Activated naive CD8-positive, alpha-beta T cell treated with anti-CD3 and anti-CD28 coated beads, Interleukin-2, amount 10 ng/mL, durations not matched to agents 7 days and 5 days (primary cell): Measurements from ENCODE around the gene SDF4. TPM values are rescaled to one million over a fixed set of nuclear protein-coding genes. Genes with fewer than 3 reads are reported as not detected.

ENCODE experiments used
- ATAC-seq: fragments of 150-1000 bp; cut with Tn5 transposase; one replicate; pipeline ENCODE4 v1.10.0; 2021; ENCODE audit warnings: low read depth, moderate library complexity
- POLR2A ChIA-PET: fragments of 350-600 bp; sonication (Branson Sonifier 250); formaldehyde crosslinking; loops from one replicate; lab custom pipeline; 2021; ENCODE audit warnings: antibody characterized with exemption; lab: Charles Lee
- DNase-seq: peaks from one replicate; pipeline ENCODE4 v3.0.0; 2021
- H3K27ac Mint-ChIP-seq: one replicate; pipeline ENCODE4 v1.8.0; 2022; ENCODE audit warnings: mild to moderate bottlenecking, mixed read lengths
- H3K27me3 Mint-ChIP-seq: one replicate; pipeline ENCODE4 v1.8.0; 2022; ENCODE audit warnings: mild to moderate bottlenecking, moderate library complexity, mixed read lengths
- H3K36me3 Mint-ChIP-seq: one replicate; pipeline ENCODE4 v1.8.0; 2021; ENCODE audit warnings: mild to moderate bottlenecking, mixed read lengths
- H3K4me1 Mint-ChIP-seq: one replicate; pipeline ENCODE4 v1.8.0; 2021; ENCODE audit warnings: mixed read lengths
- H3K4me3 Mint-ChIP-seq: one replicate; pipeline ENCODE4 v1.8.0; 2022; ENCODE audit warnings: mild to moderate bottlenecking, moderate library complexity, mixed read lengths
- H3K9me3 Mint-ChIP-seq: one replicate; pipeline ENCODE4 v1.8.0; 2021; ENCODE audit warnings: mixed read lengths
- total RNA-seq, 2 experiments: library from RNA; stranded (reverse); gene quantifications; one replicate each; pipeline ENCODE4 v1.2.3, GENCODE V29; 2021

The SDF4 gene
- total RNA-seq, 2 experiments from 2014 or later, result 99.1 to 103 TPM

DNA sequence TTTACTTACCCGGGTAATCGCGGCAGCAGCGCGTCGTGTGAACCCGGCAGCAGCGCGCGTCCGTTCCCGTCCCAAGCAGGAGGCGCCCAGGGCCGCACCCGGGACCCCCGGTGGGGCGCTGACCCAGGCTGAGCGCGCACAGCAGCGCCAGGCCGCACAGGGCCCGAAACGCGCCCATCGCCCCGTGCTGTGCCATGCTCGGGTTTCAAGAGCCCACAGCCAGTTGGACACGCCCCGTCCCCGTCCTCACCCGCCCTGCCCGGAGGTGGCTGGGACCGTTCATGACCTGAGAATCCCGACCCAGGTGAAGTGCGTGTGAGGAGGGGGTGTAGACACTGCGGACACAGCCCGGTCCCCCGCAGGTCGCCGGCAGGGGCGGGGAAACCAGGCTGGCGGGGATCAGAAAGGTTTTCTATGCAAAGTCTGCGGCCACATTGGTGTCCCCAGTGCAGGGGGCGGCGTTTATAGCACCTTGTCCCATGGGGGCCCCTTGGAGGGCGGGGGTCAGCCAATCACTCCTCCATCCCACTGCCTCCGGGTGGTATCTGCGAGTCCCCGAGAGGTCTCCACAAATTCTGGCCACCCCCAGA lies 25.3 kb downstream of the SDF4 start, which contains the start of gene TNFRSF18:
TSS of gene TNFRSF18 (minus strand) at position 217 of the 590 bp plus-strand sequence. CDS start at position 196, 21 bp downstream.
- H3K36me3 Mint-ChIP-seq, result no peaks in the 10 kb centered on the region
- POLR2A ChIA-PET, result no interaction called here
- H3K27me3 Mint-ChIP-seq, result peaks cover 2% of the 10 kb centered on the region
- H3K4me3 Mint-ChIP-seq, result peak within 1 kb of the TSS; percentile 71
- H3K4me1 Mint-ChIP-seq, result peaks cover 10% of the 10 kb centered on the region
- H3K9me3 Mint-ChIP-seq, result no peaks in the 10 kb centered on the region
- peak within 1 kb of the TSS; percentile 61 for H3K27ac Mint-ChIP-seq
- DNase-seq, result peak; percentile 66
- peak; percentile 7 for ATAC-seq

DNA sequence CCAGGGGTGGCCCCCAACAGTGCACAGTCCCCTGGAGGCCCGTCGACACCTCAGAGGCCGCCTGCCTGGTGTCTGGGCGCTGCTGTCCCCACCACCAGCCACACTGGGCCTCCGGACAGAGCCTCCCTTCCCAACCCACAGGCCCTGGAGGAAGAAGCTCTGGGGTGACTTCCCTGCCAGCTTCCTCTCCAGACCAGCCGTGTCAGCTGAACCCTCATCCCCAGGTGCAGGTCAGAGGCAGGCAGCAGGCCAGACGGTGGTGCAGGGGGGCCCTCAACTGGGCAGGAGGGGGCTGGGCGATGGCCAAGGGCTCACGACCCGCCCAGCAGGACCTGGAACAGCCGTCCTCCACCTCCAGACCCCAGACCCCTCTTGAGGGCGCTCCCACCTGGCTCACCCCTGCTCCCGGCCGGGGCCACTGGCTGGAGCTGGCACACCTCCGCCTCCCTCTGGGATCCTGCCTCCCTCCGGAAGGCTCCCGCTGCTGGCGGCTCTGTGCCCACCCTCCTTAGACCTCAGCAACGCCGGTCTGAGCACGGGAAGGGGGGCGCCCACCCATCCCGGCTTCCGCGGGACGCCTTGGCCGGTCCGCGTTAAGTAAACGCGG lies 25.9 kb downstream of the SDF4 start:
- Mint-ChIP-seq H3K4me1 (peaks cover 10% of the 10 kb centered on the region), H3K9me3 (no peaks in the 10 kb centered on the region), H3K36me3 (no peaks in the 10 kb centered on the region), H3K27ac (peak overlapping the region; percentile 60), H3K27me3 (peaks cover 2% of the 10 kb centered on the region), H3K4me3 (peak overlapping the region; percentile 48)
- DNase-seq (no peak), ATAC-seq (no peak)
- POLR2A ChIA-PET, result interaction anchor here (0.8 kb wide), 1 partner anchor 83 kb away, joined by 3 read pairs; no protein-coding TSS in a partner anchor

DNA sequence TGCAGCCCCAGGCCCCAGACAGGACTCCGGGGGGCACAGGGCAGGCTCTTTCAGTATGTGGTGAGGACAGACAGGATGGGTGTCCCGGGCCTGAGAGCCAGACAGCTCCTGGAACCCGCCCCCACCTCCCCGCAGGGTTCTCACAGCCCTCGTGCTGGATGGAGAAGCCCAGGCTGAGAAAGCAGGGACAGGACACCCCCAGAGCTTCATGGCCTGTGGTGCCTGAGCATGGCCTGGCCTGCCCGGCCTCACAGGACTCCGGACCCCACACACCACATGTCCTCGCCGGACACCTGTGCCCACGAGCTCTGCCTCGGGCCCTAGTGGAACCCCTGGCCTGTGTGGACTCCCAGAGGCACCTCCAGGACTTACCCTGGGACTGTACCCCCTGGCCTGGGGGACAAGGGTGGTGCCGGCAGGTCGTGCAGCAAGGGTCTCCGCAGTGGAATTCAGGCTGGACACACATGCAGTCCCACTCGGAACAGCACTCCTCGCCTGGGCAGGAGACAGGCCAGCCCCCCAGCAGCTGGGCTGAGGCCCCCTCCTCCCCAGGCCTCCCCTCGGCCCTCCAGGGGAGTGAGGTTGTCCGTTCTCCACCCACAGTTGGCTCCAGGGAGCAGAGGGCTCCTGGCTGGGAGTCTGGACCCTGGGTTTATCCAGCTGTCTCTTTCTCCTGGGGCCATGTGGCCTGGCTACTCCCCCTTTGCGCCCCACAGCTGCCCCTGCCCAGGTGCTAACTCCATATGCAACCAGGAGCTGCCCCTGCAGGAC lies 26.6 kb downstream of the SDF4 start:
- DNase-seq, result peak; percentile 43
- H3K27ac Mint-ChIP-seq, result peak overlapping the region; percentile 60
- ATAC-seq, result no peak

DNA sequence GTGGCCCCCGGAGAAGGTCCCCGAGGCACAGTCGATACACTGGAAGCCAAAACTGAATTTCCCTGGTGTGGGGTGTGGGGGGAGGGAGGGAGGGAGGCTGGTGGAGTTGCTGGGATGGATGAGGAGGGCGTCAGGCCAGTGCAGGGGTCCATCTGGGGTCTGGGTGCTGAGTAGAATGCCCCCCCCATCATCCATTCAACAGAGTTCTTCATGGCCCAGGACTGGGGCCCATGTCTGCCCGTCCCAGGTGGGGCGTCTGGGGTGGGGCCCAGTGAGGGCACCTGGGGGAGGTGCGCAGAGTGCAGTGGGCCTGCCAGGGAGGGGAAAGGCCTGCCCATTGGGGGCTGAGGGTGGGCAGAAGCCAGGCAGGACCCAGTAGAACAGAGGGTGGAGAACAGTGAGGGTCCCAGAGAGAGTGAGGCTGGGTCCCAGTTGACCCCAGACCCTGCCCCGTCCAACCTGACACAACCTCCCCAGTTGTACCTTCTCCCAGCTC lies 27.3 kb downstream of the SDF4 start:
- Mint-ChIP-seq H3K4me3 (no peak overlapping the region), H3K27ac (no peak overlapping the region), H3K9me3 (no peaks in the 10 kb centered on the region), H3K27me3 (peaks cover 2% of the 10 kb centered on the region), H3K36me3 (no peaks in the 10 kb centered on the region), H3K4me1 (peaks cover 14% of the 10 kb centered on the region)
- POLR2A ChIA-PET, result no interaction called here
- ATAC-seq, result no peak
- peak; percentile 31 for DNase-seq

More for the DNA sequence above, 26.6 kb downstream of the SDF4 start:
- Mint-ChIP-seq H3K9me3 (no peaks in the 10 kb centered on the region), H3K27me3 (peaks cover 2% of the 10 kb centered on the region), H3K4me1 (peaks cover 14% of the 10 kb centered on the region), H3K4me3 (peak overlapping the region; percentile 48), H3K36me3 (no peaks in the 10 kb centered on the region)
- POLR2A ChIA-PET, result interaction anchor here (0.8 kb wide), 1 partner anchor 83 kb away, joined by 3 read pairs; no protein-coding TSS in a partner anchor

DNA sequence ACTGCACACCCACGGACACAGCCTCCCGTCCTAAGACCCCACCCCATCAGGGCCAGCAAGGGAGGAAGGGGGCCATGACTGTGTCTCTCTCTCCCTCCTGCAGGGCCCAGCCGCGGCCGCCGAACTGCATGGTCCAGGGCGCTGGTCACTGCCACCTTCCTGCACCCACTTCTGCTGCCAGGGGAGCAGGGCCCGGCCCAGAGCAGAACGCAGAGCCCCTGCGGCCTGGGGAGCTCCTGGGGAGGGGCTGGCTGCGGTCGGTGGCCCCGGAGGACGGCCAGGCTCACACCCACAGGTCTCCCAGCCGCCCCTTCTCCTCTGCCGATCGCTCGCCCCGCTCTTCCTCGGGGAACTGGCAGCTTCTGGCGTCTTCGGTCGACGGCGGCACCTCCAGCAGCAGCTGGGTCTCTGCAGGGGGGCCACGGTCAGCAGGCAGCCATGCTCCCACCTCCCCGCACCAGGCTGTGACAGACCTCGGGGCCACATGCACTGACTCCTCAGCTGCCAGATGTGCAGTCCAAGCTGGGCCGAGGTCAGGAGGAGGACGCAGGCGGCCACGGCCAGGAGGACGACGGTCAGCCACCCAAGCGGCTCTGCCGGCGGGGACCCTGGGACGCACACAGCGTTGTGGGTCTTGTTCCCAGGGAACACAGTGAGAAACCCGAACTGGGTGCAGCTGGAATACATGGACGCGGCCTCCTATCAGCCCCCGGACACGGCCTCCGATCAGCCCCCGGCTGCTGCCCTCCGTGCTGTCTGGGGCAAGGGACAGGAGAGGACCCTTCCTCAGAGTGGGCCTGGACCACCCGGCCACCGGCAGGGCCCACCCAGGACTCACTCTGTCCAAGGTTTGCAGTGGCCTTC lies 28.0 kb downstream of the SDF4 start:
- ATAC-seq, result no peak
- Mint-ChIP-seq H3K4me1 (peaks cover 12% of the 10 kb centered on the region), H3K27ac (no peak overlapping the region), H3K36me3 (no peaks in the 10 kb centered on the region), H3K4me3 (no peak overlapping the region), H3K27me3 (peaks cover 2% of the 10 kb centered on the region), H3K9me3 (no peaks in the 10 kb centered on the region)
- peak; percentile 46 for DNase-seq
- POLR2A ChIA-PET, result no interaction called here

DNA sequence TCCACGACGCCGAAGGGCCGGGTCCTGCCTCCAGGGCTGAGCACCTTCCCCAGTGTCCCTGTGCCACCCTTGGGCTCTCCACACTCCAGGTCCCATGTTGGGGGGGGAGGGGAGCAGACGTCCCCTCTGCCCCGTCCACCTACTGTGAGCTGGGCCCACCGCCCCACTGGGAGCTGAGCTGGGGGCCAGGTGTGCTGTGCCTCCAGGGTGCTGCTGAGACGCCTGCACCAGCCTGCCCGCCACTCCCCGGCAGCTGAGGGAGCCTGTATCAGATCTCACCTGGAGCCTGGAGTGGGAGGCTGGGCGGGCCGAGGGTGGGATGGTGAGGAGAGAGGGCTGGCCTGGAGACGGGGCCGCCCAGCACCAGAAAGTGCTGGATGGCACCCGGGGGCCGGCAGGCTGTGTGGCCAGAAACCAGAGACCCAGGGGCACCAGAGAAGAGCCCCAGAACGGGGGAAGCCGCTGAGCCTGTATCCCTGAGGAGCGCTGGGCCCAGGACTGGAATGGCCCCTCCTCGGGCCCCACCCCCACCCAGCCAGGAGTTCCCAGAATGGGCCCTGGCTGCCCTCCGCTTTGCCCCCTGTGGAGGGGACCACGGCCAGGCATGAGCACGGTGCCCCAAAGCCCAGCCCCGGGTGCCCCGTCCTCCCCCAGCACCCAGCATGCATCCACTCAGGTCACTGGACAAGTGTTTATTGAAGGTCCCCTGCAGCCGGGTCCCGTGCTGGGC lies 28.8 kb downstream of the SDF4 start:
- H3K9me3 Mint-ChIP-seq, result no peaks in the 10 kb centered on the region
- no peak for ATAC-seq
- peak; percentile 53 for DNase-seq
- H3K36me3 Mint-ChIP-seq, result no peaks in the 10 kb centered on the region
- POLR2A ChIA-PET, result no interaction called here
- H3K27ac Mint-ChIP-seq, result no peak overlapping the region
- H3K4me3 Mint-ChIP-seq, result no peak overlapping the region
- H3K4me1 Mint-ChIP-seq, result peaks cover 8% of the 10 kb centered on the region
- peaks cover 2% of the 10 kb centered on the region for H3K27me3 Mint-ChIP-seq

DNA sequence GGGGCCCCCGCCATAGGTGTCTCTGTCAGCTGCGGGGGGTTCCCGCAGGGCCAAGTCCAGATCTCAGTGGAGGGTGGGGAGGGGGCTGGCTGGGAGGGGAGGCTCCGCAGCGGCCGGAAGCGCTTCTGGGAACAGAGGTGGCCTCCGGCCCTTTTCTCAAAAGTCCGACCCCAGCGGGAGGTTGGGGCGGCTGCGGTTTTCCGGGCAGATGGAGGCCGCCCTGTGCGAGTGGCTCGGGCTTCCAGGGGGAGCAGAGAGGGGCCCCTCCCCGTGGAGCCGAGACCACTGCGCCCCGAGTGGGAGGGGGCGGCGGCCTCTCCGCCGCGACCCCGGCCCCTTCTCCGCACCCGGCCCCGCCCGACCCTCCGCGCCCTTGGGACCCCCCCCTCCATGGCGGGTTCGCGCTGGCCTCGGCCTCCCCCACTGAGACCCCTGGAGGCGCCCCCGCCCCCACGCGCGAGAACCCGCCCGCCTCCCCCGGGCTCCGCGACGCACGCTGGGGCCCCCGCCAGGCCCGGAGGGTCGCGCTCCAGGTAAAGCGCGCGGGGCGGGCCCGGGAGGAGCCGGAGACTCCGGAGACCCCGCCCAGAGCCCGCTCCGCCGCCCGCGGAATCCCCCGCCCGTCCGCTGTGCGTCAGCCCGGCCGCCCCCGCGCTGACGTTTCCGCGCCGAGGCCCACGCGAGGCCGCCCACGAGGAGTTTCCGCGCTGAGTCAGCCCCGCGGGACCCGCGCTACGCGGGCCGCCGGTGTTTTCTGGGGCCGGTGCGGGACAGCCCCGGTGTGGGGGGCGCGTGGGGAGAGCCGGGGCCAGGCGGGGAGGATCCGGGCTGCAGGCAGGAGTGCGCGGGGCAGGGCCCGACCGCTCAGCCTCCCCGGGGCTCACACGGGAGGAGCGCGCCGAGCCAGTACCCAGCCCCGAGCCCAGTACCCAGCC lies 30.7 kb downstream of the SDF4 start:
- Mint-ChIP-seq H3K9me3 (no peaks in the 10 kb centered on the region), H3K36me3 (no peaks in the 10 kb centered on the region), H3K27me3 (no peaks in the 10 kb centered on the region), H3K4me3 (peak overlapping the region; percentile 28), H3K4me1 (peaks cover 4% of the 10 kb centered on the region), H3K27ac (peak overlapping the region; percentile 71)
- ATAC-seq (peak; percentile 69), DNase-seq (peak; percentile 84)
- POLR2A ChIA-PET, result interaction anchor here (1.2 to 1.4 kb wide), 2 partner anchors 14 to 15 kb away, joined by 3 to 4 read pairs; no protein-coding TSS in a partner anchor

DNA sequence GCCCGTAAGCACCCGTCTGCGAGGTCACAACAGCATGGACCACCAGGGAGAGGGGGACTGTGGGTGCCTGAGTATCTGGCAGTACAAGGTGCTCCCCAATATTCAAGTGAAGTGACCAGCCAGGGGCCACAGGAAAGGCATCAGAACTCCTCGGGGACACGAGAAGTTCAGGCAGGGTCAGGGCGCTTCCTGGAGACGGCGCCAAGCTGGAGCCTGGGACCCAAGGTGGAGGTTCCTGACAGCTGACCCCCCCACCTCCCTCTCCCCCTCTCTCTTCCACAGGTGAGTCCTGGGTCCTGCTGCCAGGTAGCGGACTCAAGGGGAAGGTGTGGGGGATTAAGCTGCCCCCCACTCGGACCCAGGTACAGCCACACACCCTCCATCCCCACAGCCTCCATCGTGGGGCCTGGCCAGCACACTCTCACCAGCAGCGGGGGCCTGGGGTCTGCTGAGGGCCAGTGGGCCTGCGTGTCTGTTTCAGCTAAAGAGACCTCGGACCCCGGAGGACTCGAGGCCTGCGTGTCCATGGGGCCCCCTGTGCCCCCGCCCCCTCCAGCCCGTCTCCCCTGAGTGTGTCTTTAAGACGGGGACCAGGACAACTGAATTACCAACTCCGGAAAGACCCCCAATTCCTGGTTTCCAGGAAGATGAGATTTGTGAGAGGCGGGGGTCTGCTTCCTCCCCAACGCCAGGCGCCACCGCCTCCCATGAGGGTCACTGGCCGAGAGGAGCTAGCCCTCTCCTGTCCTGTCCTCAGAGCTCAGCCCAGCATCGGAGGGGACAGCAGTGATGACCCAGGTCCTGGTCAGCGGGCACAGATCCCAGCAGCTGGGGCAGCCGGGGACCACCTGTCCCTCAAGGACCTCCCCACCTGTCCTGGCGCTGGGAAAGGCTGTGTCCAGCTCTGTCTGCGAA lies 31.6 kb downstream of the SDF4 start:
- DNase-seq (peak; percentile 37), ATAC-seq (peak; percentile 1)
- Mint-ChIP-seq H3K9me3 (no peaks in the 10 kb centered on the region), H3K27ac (peak overlapping the region; percentile 71), H3K4me3 (peak overlapping the region; percentile 28), H3K36me3 (no peaks in the 10 kb centered on the region), H3K4me1 (peaks cover 4% of the 10 kb centered on the region), H3K27me3 (no peaks in the 10 kb centered on the region)
- POLR2A ChIA-PET, result interaction anchor here (1.2 to 1.4 kb wide), 2 partner anchors 14 to 15 kb away, joined by 3 to 4 read pairs; no protein-coding TSS in a partner anchor

DNA sequence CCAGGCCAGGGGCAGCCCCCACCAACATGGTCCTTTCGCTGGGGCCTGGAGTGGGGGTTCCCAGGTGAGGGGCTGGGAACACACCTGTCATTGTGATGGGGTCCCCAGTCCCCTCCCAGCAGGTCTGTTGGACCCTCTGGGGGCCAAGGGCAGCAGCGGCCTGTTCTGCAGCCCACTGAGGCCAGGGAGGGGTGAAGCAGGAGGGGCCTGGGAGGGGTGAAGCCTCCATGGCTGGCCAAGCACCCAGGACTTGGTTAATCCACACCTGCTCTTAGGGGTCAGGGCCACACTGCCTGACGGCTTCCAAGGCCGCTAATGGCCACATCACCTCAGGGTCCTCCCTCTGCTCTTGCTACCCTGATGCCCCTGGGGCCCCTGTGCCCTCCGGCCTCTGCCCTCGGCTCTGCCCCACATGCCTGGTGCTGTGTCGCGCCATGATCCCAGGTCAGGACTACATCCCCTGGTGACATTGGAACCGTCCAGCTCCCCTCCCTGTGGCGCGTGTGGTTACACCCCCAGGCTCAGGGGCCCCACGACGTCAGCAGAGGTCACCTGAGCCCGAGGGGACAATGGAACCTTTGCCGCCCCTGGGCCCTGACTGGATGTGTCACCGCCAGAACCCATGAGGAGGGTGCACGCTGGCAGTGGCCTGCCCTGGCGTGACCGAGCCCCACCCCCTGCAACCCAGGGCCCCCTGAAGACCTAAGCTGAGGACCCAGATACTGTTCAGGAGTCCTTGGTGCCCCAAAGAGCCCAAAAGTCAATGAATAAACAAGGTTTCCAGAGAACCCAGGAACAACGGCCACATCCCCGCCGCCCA lies 32.5 kb downstream of the SDF4 start:
- Mint-ChIP-seq H3K36me3 (peaks cover 3% of the 10 kb centered on the region), H3K27me3 (no peaks in the 10 kb centered on the region), H3K4me1 (peaks cover 4% of the 10 kb centered on the region), H3K4me3 (no peak overlapping the region), H3K27ac (peak overlapping the region; percentile 69), H3K9me3 (peaks cover 5% of the 10 kb centered on the region)
- peak; percentile 32 for DNase-seq
- POLR2A ChIA-PET, result interaction anchor here (1.4 kb wide), 1 partner anchor 16 kb away, joined by 4 read pairs; no protein-coding TSS in a partner anchor
- ATAC-seq, result no peak
